HG03521 (cell line): ENCODE results near the gene THOP1.

Experiments used
- ATAC-seq: cut with Tn5 transposase; IDR thresholded peaks from one replicate; pipeline ENCODE4 v1.9.1; 2021; ENCODE audit warnings: mild to moderate bottlenecking, moderate library complexity; ENCODE audit not compliant: unreplicated experiment

THOP1 gene

GRCh38 chr19:2761876-2762782 is 23.2 kb upstream of the THOP1 start:
- ATAC-seq, result no peak

GRCh38 chr19:2762783-2763496 is 22.4 kb upstream of the THOP1 start:
- no peak for ATAC-seq

GRCh38 chr19:2763687-2764086 is 21.6 kb upstream of the THOP1 start:
- no peak for ATAC-seq

GRCh38 chr19:2764945-2765344 is 20.4 kb upstream of the THOP1 start:
- ATAC-seq, result no peak

GRCh38 chr19:2765376-2765775 is 19.9 kb upstream of the THOP1 start:
- ATAC-seq, result no peak

GRCh38 chr19:2766594-2767372 is 18.5 kb upstream of the THOP1 start:
- ATAC-seq, result no peak

GRCh38 chr19:2767688-2768087 is 17.6 kb upstream of the THOP1 start:
- no peak for ATAC-seq

- ATAC-seq, result no peak
These were observed 16.8 kb upstream of the THOP1 start for GRCh38 chr19:2768365-2769132.

GRCh38 chr19:2769218-2769617 is 16.1 kb upstream of the THOP1 start:
- ATAC-seq, result no peak

- no peak for ATAC-seq
These were observed 15.0 kb upstream of the THOP1 start for GRCh38 chr19:2770055-2771013.

- no peak for ATAC-seq
These were observed 13.3 kb upstream of the THOP1 start for GRCh38 chr19:2771786-2772674.

- no peak for ATAC-seq
These were observed 11.1 kb upstream of the THOP1 start for GRCh38 chr19:2774083-2774679.

- ATAC-seq, result no peak
These were observed 10.2 kb upstream of the THOP1 start for GRCh38 chr19:2774953-2775555.

- no peak for ATAC-seq
These were observed 9.5 kb upstream of the THOP1 start for GRCh38 chr19:2775556-2776430.

GRCh38 chr19:2777952-2778683 is 7.2 kb upstream of the THOP1 start:
- ATAC-seq, result no peak

GRCh38 chr19:2779121-2779740 is 6.1 kb upstream of the THOP1 start:
- no peak for ATAC-seq
